Measurements from ENCODE around the gene SLC12A7. TPM values are rescaled to one million over a fixed set of nuclear protein-coding genes. Genes with fewer than 3 reads are reported as not detected.
"Not testable (repeated sequence)": the region's sequence is repeated elsewhere in the genome, so short reads cannot be mapped to it uniquely, and the experiment has no call there.

The SLC12A7 gene
- total RNA-seq, 2 donors from 2014 or later, result 18.4 to 34.6 TPM

- no peak for ATAC-seq (ENCODE audit: insufficient number of reproducible peaks, low FRiP score, low read depth)
- no peak for TF ChIP-seq CTCF (IDR thresholded peaks at IDR 0.05)
- Histone ChIP-seq H3K4me3 (no peak overlapping the region), H3K9me3 (no peaks in the 10 kb centered on the region), H3K36me3 (peaks cover 11% of the 10 kb centered on the region), H3K27me3 (replicated peaks; ENCODE audit: insufficient read depth) (no peaks in the 10 kb centered on the region), H3K27ac (no peak overlapping the region), H3K4me1 (ENCODE audit: control insufficient read depth in 1 of 2, low read depth in 2 of 2) (no peaks in the 10 kb centered on the region)
- no peak for DNase-seq (ENCODE audit: low spot score)
Observed at GRCh38 chr5:1083823-1084605, 27.8 kb downstream of the SLC12A7 start.

GRCh38 chr5:1083026-1083425 is 28.8 kb downstream of the SLC12A7 start:
- H3K4me1 ChIP-seq (ENCODE audit: control insufficient read depth in 1 of 2, low read depth in 2 of 2); H3K27ac ChIP-seq; H3K9me3 ChIP-seq; H3K27me3 ChIP-seq (replicated peaks; ENCODE audit: insufficient read depth); ATAC-seq (ENCODE audit: insufficient number of reproducible peaks, low FRiP score, low read depth); DNase-seq (ENCODE audit: low spot score); H3K4me3 ChIP-seq: not testable (repeated sequence)
- peaks cover 11% of the 10 kb centered on the region for H3K36me3 ChIP-seq

- peaks cover 11% of the 10 kb centered on the region for H3K36me3 ChIP-seq
Observed at GRCh38 chr5:1081519-1081918, 30.3 kb downstream of the SLC12A7 start.

GRCh38 chr5:1080432-1080831 is 31.4 kb downstream of the SLC12A7 start:
- Histone ChIP-seq H3K27me3 (replicated peaks; ENCODE audit: insufficient read depth) (no peaks in the 10 kb centered on the region), H3K9me3 (no peaks in the 10 kb centered on the region), H3K36me3 (peaks cover 11% of the 10 kb centered on the region), H3K4me3 (no peak overlapping the region), H3K27ac (no peak overlapping the region), H3K4me1 (ENCODE audit: control insufficient read depth in 1 of 2, low read depth in 2 of 2) (no peaks in the 10 kb centered on the region)
- ATAC-seq (ENCODE audit: insufficient number of reproducible peaks, low FRiP score, low read depth) (no peak), DNase-seq (ENCODE audit: low spot score) (no peak)
- TF ChIP-seq CTCF (IDR thresholded peaks at IDR 0.05), result no peak

More at GRCh38 chr5:1081519-1081918, 30.3 kb downstream of the SLC12A7 start:
- Histone ChIP-seq H3K4me1 (ENCODE audit: control insufficient read depth in 1 of 2, low read depth in 2 of 2) (no peaks in the 10 kb centered on the region), H3K9me3 (no peaks in the 10 kb centered on the region), H3K27ac (no peak overlapping the region), H3K4me3 (no peak overlapping the region), H3K27me3 (replicated peaks; ENCODE audit: insufficient read depth) (no peaks in the 10 kb centered on the region)
- ATAC-seq (ENCODE audit: insufficient number of reproducible peaks, low FRiP score, low read depth), result no peak
- no peak for DNase-seq (ENCODE audit: low spot score)
- no peak for TF ChIP-seq CTCF (IDR thresholded peaks at IDR 0.05)

- Histone ChIP-seq H3K9me3 (no peaks in the 10 kb centered on the region), H3K36me3 (peaks cover 11% of the 10 kb centered on the region), H3K4me1 (ENCODE audit: control insufficient read depth in 1 of 2, low read depth in 2 of 2) (no peaks in the 10 kb centered on the region), H3K27me3 (replicated peaks; ENCODE audit: insufficient read depth) (no peaks in the 10 kb centered on the region), H3K4me3 (no peak overlapping the region), H3K27ac (no peak overlapping the region)
- ATAC-seq (ENCODE audit: insufficient number of reproducible peaks, low FRiP score, low read depth) (no peak), DNase-seq (ENCODE audit: low spot score) (no peak)
- no peak for TF ChIP-seq CTCF (IDR thresholded peaks at IDR 0.05)
Observed at GRCh38 chr5:1079961-1080360, 31.9 kb downstream of the SLC12A7 start.

- Histone ChIP-seq H3K36me3 (peaks cover 11% of the 10 kb centered on the region), H3K27me3 (replicated peaks; ENCODE audit: insufficient read depth) (no peaks in the 10 kb centered on the region), H3K4me1 (ENCODE audit: control insufficient read depth in 1 of 2, low read depth in 2 of 2) (no peaks in the 10 kb centered on the region), H3K9me3 (no peaks in the 10 kb centered on the region), H3K27ac (no peak overlapping the region), H3K4me3 (no peak overlapping the region)
- TF ChIP-seq CTCF (IDR thresholded peaks at IDR 0.05), result no peak
- ATAC-seq (ENCODE audit: insufficient number of reproducible peaks, low FRiP score, low read depth) (no peak), DNase-seq (ENCODE audit: low spot score) (no peak)
Observed at GRCh38 chr5:1079486-1079885, 32.4 kb downstream of the SLC12A7 start.
